ENCODE data around the gene SEZ6.

The SEZ6 gene

DNA sequence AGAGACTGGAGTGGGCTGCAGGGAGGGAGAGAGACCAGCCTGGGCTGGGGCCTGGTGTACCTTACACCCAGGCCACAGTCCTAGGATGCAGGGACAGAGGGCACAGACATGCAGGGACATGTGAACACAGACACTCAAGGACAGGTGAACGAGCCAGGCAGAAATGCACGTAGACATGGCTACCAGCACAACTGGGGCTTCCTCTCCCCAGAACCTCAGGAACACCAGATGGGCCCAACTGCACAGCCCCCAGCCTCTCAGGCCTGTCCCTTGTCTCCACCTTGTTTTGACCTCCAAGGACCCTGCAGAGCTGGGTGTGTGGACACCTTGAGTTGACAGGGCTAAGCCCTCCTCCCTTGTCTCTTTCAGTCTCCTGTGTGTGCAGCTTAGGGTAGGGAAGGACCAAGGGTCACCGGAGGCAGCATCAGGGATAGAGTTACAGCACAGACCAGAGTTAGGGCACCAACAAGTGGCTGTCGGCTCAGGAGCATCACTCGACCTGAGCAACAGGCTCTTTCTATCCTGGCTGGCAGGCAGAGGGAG is 9.2 kb downstream of the SEZ6 start:
- TF ChIP-seq CSDC2 (CRISPR knock-in tag; IDR thresholded peaks at IDR 0.05) (no peak), SNAI2 (CRISPR knock-in tag; IDR thresholded peaks at IDR 0.05) (no peak), TCF4 (CRISPR knock-in tag; IDR thresholded peaks at IDR 0.05; ENCODE audit: borderline replicate concordance) (no peak), ESRRG (CRISPR knock-in tag; IDR thresholded peaks at IDR 0.05) (no peak), ZFP3 (CRISPR knock-in tag; IDR thresholded peaks at IDR 0.05) (no peak), ZC3H10 (CRISPR knock-in tag; IDR thresholded peaks at IDR 0.05) (no peak), GLIS3 (CRISPR knock-in tag; IDR thresholded peaks at IDR 0.05) (no peak), PPARA (CRISPR knock-in tag; IDR thresholded peaks at IDR 0.05; ENCODE audit: borderline replicate concordance) (no peak)
- TF ChIP-seq, protein P1, sequence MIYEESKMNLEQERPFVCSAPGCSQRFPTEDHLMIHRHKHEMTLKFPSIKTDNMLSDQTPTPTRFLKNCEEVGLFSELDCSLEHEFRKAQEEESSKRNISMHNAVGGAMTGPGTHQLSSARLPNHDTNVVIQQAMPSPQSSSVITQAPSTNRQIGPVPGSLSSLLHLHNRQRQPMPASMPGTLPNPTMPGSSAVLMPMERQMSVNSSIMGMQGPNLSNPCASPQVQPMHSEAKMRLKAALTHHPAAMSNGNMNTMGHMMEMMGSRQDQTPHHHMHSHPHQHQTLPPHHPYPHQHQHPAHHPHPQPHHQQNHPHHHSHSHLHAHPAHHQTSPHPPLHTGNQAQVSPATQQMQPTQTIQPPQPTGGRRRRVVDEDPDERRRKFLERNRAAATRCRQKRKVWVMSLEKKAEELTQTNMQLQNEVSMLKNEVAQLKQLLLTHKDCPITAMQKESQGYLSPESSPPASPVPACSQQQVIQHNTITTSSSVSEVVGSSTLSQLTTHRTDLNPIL (CRISPR knock-in tag; IDR thresholded peaks at IDR 0.05; ENCODE audit: low read depth) = no peak
- TF ChIP-seq, protein P2, sequence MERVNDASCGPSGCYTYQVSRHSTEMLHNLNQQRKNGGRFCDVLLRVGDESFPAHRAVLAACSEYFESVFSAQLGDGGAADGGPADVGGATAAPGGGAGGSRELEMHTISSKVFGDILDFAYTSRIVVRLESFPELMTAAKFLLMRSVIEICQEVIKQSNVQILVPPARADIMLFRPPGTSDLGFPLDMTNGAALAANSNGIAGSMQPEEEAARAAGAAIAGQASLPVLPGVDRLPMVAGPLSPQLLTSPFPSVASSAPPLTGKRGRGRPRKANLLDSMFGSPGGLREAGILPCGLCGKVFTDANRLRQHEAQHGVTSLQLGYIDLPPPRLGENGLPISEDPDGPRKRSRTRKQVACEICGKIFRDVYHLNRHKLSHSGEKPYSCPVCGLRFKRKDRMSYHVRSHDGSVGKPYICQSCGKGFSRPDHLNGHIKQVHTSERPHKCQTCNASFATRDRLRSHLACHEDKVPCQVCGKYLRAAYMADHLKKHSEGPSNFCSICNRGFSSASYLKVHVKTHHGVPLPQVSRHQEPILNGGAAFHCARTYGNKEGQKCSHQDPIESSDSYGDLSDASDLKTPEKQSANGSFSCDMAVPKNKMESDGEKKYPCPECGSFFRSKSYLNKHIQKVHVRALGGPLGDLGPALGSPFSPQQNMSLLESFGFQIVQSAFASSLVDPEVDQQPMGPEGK (CRISPR knock-in tag; IDR thresholded peaks at IDR 0.05; ENCODE audit: borderline replicate concordance) = no peak
- ATAC-seq = no peak

DNA sequence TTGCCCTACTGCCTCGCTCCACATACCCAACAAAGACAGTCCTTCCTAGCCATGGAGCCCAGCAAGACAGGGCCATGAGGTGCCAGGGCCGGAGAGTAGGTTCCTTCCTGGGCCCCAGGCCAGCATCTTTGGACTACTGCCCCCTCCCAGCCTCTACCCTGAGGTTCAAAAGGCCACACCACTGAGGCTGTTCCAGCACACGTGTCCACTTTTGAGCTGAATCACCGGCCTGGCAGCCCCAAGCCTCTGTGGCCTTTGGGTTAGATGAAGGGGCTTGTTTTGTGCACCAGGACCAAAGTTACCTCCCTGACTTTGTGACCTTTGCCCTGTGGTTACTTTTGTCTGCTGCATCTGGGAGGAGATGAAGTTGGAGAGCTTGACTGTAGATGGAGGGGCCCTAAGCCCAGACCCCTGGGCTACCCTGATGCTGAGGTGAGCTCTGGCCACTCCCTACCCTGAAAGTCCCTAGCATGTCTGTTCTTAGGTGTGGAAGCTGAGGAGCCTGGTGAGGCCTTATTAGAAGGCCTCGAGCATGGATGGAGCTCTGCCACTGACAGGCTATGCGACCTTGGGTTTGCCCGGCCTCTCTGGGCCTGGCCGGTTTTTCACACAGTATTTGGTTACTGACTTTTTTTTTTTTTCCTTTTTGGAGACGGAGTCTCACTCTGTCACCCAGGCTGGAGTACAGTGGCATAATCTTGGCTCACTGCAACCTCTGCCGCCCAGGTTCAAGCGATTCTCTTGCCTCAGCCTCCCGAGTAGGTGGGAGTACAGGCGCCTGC is 12.0 kb downstream of the SEZ6 start:
- no peak for ATAC-seq
- TF ChIP-seq CSDC2 (CRISPR knock-in tag; IDR thresholded peaks at IDR 0.05) (no peak), BACH2 (CRISPR knock-in tag; IDR thresholded peaks at IDR 0.05; ENCODE audit: borderline replicate concordance) (no peak), TCF4 (CRISPR knock-in tag; IDR thresholded peaks at IDR 0.05; ENCODE audit: borderline replicate concordance) (no peak), ARNTL (CRISPR knock-in tag; IDR thresholded peaks at IDR 0.05; ENCODE audit: borderline replicate concordance, low read depth) (no peak)
- TF ChIP-seq, protein P2 (CRISPR knock-in tag; IDR thresholded peaks at IDR 0.05; ENCODE audit: borderline replicate concordance) = no peak

DNA sequence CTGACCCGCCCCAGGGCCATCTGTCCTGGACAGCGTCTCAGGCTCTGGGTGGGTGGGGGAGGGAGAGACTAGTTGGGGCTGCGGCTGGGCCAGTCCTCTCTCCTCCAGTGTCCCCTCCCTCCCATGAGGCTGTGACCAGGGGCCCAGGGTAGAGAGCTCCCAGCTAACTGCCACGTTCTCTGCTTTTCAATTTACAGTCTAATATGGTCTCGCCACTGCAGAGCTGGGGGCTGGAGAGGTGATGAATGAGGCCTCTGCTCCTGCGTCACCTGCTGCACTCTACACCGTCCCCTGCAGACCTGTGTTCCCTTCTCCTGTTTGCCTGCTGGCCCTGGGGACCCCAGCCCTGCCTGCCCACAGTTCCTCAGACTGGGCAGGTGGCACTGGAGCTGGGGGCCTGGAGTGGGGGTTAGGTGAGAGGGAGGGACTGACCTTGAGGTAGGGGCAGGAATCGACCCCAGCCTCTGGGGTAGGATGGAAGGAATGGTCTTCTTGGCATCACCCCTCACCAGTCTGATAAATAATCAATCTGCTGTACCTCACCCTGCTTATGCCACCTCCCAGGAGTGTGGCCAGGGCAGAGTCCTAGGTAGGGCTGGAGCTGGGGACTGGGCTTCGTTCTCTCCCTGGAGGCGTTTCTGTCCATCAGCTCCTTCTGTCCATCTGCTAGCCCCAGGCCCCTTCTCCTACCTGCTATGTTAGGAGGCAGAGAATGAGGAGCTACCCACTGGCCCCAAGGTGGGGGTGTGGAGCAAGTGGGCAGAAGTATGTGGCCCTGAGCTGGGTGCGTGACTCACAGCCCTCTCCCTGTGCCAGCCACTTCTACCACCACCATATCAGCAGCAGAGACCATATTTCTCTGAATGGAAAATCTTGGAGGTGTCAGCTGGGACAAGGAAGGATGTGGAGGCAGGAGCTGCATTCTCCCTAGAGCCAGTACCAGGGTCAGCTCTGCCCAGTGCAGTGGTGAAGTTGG is 12.9 kb downstream of the SEZ6 start:
- peak; percentile 40; the same call in 1 of the 3 replicates for ATAC-seq
- TF ChIP-seq RARB (CRISPR knock-in tag; IDR thresholded peaks at IDR 0.05) = no peak

DNA sequence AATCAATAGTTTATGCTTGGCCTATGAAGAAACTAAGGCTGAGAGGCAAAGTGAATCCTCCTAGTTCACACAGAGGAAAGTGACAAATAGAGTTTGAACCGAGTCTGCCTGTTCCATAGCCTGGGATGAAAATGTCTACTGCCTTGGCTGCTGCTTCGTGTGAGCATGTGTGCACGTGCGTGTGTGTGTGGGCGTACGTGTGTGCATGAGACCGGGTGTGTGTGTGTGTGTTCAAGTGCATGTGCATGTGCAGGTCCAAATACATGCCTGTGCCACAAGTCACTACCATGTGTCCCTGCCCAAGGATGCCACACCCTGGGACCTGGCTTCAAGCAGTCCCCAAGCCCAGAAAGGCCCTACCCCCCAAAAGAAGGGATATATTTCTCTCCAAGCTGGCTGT is 13.6 kb downstream of the SEZ6 start:
- no peak for ATAC-seq
- TF ChIP-seq CSDC2 (CRISPR knock-in tag; IDR thresholded peaks at IDR 0.05) (no peak), ISL1 (CRISPR knock-in tag; IDR thresholded peaks at IDR 0.05) (no peak), PPARA (CRISPR knock-in tag; IDR thresholded peaks at IDR 0.05; ENCODE audit: borderline replicate concordance) (no peak), ARNTL (CRISPR knock-in tag; IDR thresholded peaks at IDR 0.05; ENCODE audit: borderline replicate concordance, low read depth) (no peak), ZNF8 (CRISPR knock-in tag; IDR thresholded peaks at IDR 0.05) (no peak), TCF4 (CRISPR knock-in tag; IDR thresholded peaks at IDR 0.05; ENCODE audit: borderline replicate concordance) (no peak)
- TF ChIP-seq, protein P3, sequence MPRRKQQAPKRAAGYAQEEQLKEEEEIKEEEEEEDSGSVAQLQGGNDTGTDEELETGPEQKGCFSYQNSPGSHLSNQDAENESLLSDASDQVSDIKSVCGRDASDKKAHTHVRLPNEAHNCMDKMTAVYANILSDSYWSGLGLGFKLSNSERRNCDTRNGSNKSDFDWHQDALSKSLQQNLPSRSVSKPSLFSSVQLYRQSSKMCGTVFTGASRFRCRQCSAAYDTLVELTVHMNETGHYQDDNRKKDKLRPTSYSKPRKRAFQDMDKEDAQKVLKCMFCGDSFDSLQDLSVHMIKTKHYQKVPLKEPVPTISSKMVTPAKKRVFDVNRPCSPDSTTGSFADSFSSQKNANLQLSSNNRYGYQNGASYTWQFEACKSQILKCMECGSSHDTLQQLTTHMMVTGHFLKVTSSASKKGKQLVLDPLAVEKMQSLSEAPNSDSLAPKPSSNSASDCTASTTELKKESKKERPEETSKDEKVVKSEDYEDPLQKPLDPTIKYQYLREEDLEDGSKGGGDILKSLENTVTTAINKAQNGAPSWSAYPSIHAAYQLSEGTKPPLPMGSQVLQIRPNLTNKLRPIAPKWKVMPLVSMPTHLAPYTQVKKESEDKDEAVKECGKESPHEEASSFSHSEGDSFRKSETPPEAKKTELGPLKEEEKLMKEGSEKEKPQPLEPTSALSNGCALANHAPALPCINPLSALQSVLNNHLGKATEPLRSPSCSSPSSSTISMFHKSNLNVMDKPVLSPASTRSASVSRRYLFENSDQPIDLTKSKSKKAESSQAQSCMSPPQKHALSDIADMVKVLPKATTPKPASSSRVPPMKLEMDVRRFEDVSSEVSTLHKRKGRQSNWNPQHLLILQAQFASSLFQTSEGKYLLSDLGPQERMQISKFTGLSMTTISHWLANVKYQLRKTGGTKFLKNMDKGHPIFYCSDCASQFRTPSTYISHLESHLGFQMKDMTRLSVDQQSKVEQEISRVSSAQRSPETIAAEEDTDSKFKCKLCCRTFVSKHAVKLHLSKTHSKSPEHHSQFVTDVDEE (CRISPR knock-in tag; IDR thresholded peaks at IDR 0.05) = no peak
- TF ChIP-seq, protein P4, sequence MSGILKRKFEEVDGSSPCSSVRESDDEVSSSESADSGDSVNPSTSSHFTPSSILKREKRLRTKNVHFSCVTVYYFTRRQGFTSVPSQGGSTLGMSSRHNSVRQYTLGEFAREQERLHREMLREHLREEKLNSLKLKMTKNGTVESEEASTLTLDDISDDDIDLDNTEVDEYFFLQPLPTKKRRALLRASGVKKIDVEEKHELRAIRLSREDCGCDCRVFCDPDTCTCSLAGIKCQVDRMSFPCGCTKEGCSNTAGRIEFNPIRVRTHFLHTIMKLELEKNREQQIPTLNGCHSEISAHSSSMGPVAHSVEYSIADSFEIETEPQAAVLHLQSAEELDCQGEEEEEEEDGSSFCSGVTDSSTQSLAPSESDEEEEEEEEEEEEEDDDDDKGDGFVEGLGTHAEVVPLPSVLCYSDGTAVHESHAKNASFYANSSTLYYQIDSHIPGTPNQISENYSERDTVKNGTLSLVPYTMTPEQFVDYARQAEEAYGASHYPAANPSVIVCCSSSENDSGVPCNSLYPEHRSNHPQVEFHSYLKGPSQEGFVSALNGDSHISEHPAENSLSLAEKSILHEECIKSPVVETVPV (CRISPR knock-in tag; IDR thresholded peaks at IDR 0.05) = no peak

All from SK-N-SH treated with all-trans-retinoic acid at 6 μM for 48 hours (cell line).